GM10847 (cell line): ENCODE results near the gene OGDH.

Experiments
- POLR2A ChIP-seq: IDR thresholded peaks from 2 replicates; pipeline ENCODE4 v1.6.1; 2011; ENCODE audit not compliant: insufficient read length; ENCODE audit errors: extremely low read depth

Gene OGDH

DNA sequence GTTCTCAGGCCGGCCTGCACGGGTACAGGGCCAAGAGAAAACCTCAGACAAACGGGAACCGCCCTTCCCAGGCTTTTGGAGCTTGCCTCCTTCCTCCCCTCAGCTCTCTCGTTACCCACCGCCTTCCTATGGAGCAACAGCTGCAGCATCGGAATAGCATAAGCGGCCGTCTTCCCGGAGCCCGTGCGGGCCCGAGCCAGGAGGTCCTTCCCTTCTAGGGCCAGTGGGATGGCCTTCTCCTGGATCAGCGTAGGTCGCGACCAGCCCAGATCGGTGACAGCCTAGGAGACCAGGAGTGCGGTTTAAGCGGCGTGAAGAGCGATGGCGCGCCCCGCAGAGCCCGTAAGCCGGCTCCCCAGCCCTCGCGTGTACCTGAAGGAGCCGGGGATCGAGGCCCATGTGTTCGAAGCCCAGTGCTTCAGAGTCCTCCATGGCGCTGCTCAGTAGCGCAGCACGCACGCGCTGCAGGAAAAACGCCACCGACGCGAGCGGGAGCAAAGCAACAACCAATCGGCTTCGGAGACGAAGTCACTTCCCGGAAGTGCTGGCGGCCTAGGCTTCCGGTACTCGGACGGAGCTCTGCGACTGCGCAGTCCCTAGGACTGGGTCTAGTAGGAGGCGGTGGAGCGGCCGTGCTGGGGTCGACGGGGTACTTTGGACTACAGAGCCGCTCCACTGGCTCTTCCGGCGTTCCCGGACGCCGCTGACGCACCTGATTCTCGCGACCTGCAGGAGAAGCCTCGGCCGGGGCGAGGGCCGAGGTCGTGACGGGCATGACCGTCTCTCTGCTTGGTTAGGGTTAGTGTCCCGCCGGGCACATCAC is 32.8 kb upstream of the OGDH start, which contains the start of gene DDX56:
DDX56 (minus strand) TSS at position 445 of the 823 bp plus-strand sequence; CDS start at position 432, 13 bp downstream.
- peak; percentile 98 for TF ChIP-seq POLR2A

DNA sequence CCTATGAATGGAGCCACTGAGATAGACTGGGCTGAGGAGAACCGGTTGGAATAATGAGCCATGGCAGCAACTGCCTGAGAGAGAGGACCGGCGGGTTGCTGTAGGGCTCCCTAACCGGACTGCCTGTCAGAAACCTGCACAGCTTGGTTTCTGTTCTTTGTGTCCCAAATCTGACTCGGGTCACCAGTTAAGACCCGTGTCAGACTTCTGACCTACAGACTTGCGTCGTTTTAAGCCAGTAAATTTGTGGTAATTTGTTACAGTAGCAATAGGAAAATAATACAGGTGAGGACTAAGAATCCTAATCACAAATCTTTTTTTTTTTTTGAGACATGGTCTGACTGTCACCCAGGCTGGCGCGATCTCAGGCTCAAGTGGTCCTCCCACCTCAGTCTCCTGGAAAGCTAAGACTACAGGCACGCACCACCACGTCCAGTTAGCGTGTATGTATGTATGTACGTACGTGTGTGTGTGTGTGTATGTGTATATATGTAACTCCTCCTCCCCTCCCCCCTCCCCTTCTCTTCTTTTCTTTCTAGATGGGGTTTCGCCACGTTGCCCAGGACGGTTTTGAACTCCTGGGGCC is 32.0 kb upstream of the OGDH start:
- TF ChIP-seq POLR2A: no peak

DNA sequence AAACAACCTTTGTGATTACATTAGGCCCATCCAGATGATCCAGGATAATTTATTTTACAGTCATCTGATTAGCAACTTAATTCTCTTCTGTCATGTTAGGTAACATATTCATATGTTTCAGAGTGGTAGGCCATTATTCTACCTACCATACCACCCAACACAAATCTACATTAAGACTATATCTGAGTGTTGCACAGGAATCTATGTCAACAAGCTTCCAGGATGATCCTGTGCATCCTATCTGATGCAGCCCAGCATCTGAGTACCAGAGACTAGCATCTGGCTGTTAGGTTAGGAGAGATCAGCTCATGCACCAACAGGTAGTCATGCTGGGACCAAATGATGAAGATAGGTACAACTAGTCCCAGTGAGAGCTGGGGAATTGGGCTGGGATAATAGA is 31.4 kb upstream of the OGDH start:
- TF ChIP-seq POLR2A: no peak

- TF ChIP-seq POLR2A: no peak
These were observed 30.2 kb upstream of the OGDH start for GRCh38 chr7:44576228-44576627.

- no peak for TF ChIP-seq POLR2A
These were observed 25.2 kb upstream of the OGDH start for GRCh38 chr7:44580945-44581878.

- TF ChIP-seq POLR2A: peak; percentile 92
These were observed 24.4 kb upstream of the OGDH start, which contains the start of gene TMED4 for GRCh38 chr7:44581879-44582603. Gene TMED4, minus strand, starts transcription at chr7:44582231. Its CDS starts 25 bp downstream, at chr7:44582206.

GRCh38 chr7:44583146-44583865 is 23.1 kb upstream of the OGDH start:
- no peak for TF ChIP-seq POLR2A

GRCh38 chr7:44587843-44588711 is 18.4 kb upstream of the OGDH start:
- TF ChIP-seq POLR2A: no peak

GRCh38 chr7:44590910-44591309 is 15.5 kb upstream of the OGDH start:
- no peak for TF ChIP-seq POLR2A

DNA sequence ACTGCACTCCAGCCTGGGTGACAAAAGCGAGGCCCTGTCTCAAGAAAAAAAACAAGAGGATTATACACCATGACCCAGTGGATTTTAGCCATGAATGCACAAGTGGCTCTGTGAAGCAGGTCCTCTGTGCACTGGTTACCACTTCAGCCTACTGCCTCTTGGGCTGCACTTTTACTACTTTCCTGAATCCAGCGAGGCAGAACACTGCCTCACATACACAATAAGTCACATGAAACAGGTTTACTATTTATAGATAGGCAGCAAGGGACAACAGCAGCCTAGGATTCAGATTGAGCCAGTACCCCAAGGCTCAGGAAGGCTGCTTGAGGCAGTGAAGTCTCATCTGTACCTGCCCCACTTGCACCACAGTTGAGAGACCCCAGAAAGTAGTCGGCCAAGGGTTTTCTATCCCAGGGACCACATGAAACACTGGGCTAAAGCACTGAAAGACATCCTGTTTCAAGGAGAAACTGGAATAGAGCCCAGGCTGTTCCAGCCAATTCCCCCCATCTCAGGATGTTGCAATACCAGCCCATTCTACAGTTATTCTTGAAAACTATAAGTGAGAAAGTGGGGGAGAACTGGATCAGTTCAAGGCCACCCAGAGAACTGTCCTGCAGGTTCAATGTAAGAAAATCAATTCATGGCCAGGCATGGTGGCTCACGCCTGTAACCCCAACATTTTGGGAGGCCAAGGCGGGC is 10.3 kb upstream of the OGDH start:
- TF ChIP-seq POLR2A: no peak

DNA sequence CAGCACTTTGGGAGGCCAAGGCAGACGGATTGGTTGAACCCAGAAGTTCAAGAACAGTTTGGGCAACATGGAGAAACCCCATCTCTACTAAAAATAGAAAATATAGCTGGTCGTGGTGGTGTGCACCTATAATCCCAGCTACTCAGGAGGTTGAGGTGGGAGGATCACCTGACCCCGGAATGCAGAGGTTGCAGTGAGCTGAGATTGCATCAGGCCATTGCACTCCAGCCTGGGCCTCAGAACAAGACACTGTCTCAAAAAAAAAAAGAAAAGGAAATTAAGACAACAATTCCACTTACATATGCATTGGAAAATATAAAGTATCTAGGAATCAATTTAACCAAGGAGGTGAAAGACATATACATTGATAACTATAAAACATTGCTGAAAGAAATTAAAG is 7.2 kb upstream of the OGDH start:
- no peak for TF ChIP-seq POLR2A

- TF ChIP-seq POLR2A: no peak
These were observed 3.9 kb upstream of the OGDH start for GRCh38 chr7:44602576-44602910.

- TF ChIP-seq POLR2A: no peak
These were observed 3.2 kb upstream of the OGDH start for GRCh38 chr7:44603193-44603592.
